Measurements from ENCODE around the gene MICALL2.
"Not testable (repeated sequence)": the region's sequence is repeated elsewhere in the genome, so short reads cannot be mapped to it uniquely, and the experiment has no call there.

Gene MICALL2

GRCh38 chr7:1447551-1448244 is 11.6 kb downstream of the MICALL2 start:
- no peak for DNase-seq (ENCODE audit: low read depth)

GRCh38 chr7:1447112-1447511 is 12.2 kb downstream of the MICALL2 start:
- DNase-seq (ENCODE audit: low read depth), result no peak

- DNase-seq (ENCODE audit: low read depth), result no peak
These were observed 12.6 kb downstream of the MICALL2 start for GRCh38 chr7:1446620-1447032.

GRCh38 chr7:1446026-1446425 is 13.2 kb downstream of the MICALL2 start:
- DNase-seq (ENCODE audit: low read depth), result not testable (repeated sequence)

- DNase-seq (ENCODE audit: low read depth), result no peak
These were observed 13.9 kb downstream of the MICALL2 start for GRCh38 chr7:1445341-1445740.

GRCh38 chr7:1444925-1445322 is 14.3 kb downstream of the MICALL2 start:
- no peak for DNase-seq (ENCODE audit: low read depth)

GRCh38 chr7:1444214-1444924 is 14.9 kb downstream of the MICALL2 start:
- DNase-seq (ENCODE audit: low read depth), result no peak

GRCh38 chr7:1443587-1444200 is 15.6 kb downstream of the MICALL2 start:
- not testable (repeated sequence) for DNase-seq (ENCODE audit: low read depth)

GRCh38 chr7:1442355-1443124 is 16.7 kb downstream of the MICALL2 start:
- DNase-seq (ENCODE audit: low read depth), result no peak

GRCh38 chr7:1441615-1442354 is 17.5 kb downstream of the MICALL2 start:
- no peak for DNase-seq (ENCODE audit: low read depth)

- DNase-seq (ENCODE audit: low read depth), result no peak
These were observed 18.6 kb downstream of the MICALL2 start for GRCh38 chr7:1440620-1441019.

GRCh38 chr7:1439373-1440363 is 19.6 kb downstream of the MICALL2 start:
- DNase-seq (ENCODE audit: low read depth), result no peak

GRCh38 chr7:1438821-1439220 is 20.4 kb downstream of the MICALL2 start:
- DNase-seq (ENCODE audit: low read depth), result no peak

GRCh38 chr7:1438208-1438607 is 21.1 kb downstream of the MICALL2 start:
- no peak for DNase-seq (ENCODE audit: low read depth)

- no peak for DNase-seq (ENCODE audit: low read depth)
These were observed 22.0 kb downstream of the MICALL2 start for GRCh38 chr7:1437155-1437880.

- no peak for DNase-seq (ENCODE audit: low read depth)
These were observed 22.7 kb downstream of the MICALL2 start for GRCh38 chr7:1436608-1437007.

GRCh38 chr7:1434891-1435670 is 24.2 kb downstream of the MICALL2 start:
- no peak for DNase-seq (ENCODE audit: low read depth)

GRCh38 chr7:1434165-1434718 is 25.0 kb downstream of the MICALL2 start:
- no peak for DNase-seq (ENCODE audit: low read depth)
